Endothelial cell (in vitro differentiated cells): ENCODE results near the gene CTXN1. TPM values are rescaled to one million over a fixed set of nuclear protein-coding genes. Genes with fewer than 3 reads are reported as not detected.
"Not testable (repeated sequence)": the region's sequence is repeated elsewhere in the genome, so short reads cannot be mapped to it uniquely, and the experiment has no call there.

Experiments
- DNase-seq: peaks from one replicate; pipeline ENCODE4 v3.0.0; 2021; ENCODE audit warnings: low spot score
- H3K27ac Mint-ChIP-seq: one replicate; pipeline ENCODE4 v1.8.0; 2021; ENCODE audit warnings: mixed read lengths, inconsistent platforms; ENCODE audit not compliant: unreplicated experiment
- H3K27me3 Mint-ChIP-seq: one replicate; pipeline ENCODE4 v1.8.0; 2021; ENCODE audit warnings: mild to moderate bottlenecking, moderate library complexity, mixed read lengths, inconsistent platforms; ENCODE audit not compliant: unreplicated experiment
- H3K36me3 Mint-ChIP-seq: one replicate; pipeline ENCODE4 v1.8.0; 2021; ENCODE audit warnings: mild to moderate bottlenecking, low read depth, mixed read lengths, inconsistent platforms; ENCODE audit not compliant: unreplicated experiment
- H3K4me1 Mint-ChIP-seq: one replicate; pipeline ENCODE4 v1.8.0; 2021; ENCODE audit warnings: mild to moderate bottlenecking, mixed read lengths, inconsistent platforms; ENCODE audit not compliant: unreplicated experiment
- H3K4me3 Mint-ChIP-seq: one replicate; pipeline ENCODE4 v1.8.0; 2021; ENCODE audit warnings: mild to moderate bottlenecking, mixed read lengths, inconsistent platforms; ENCODE audit not compliant: unreplicated experiment
- H3K9me3 Mint-ChIP-seq: one replicate; pipeline ENCODE4 v1.8.0; 2021; ENCODE audit warnings: mixed read lengths, inconsistent platforms; ENCODE audit not compliant: unreplicated experiment
- CTCF ChIP-seq: fragments of 200-600 bp; sonication (generic); IDR thresholded peaks from one replicate; pipeline ENCODE4 v1.5.0; 2021; ENCODE audit warnings: antibody characterized with exemption; ENCODE audit not compliant: unreplicated experiment
- total RNA-seq: library from RNA; stranded (reverse); fragmentation: NEBNext Ultra II Directional; extraction: Animal tissue kit (Norgen Biotek cat#: 25700); gene quantifications from one replicate; pipeline ENCODE4 v1.2.1, GENCODE V29; 2021; ENCODE audit not compliant: unreplicated experiment

The CTXN1 gene
- total RNA-seq, 1 donor from 2014 or later, result 18.3 TPM

- no peak for DNase-seq
- Mint-ChIP-seq H3K4me3 (no peak overlapping the region), H3K4me1 (no peaks in the 10 kb centered on the region), H3K27me3 (peaks cover 6% of the 10 kb centered on the region), H3K27ac (no peak overlapping the region), H3K9me3 (no peaks in the 10 kb centered on the region), H3K36me3 (peaks cover 8% of the 10 kb centered on the region)
- no peak for TF ChIP-seq CTCF
Measured at GRCh38 chr19:7932930-7933300, 7.0 kb upstream of the CTXN1 start.

- TF ChIP-seq CTCF, result no peak
- no peak overlapping the region for H3K27ac Mint-ChIP-seq
- H3K27me3 Mint-ChIP-seq, result peaks cover 7% of the 10 kb centered on the region
- H3K9me3 Mint-ChIP-seq, result no peaks in the 10 kb centered on the region
- H3K4me3 Mint-ChIP-seq, result no peak overlapping the region
- peaks cover 8% of the 10 kb centered on the region for H3K36me3 Mint-ChIP-seq
- no peaks in the 10 kb centered on the region for H3K4me1 Mint-ChIP-seq
- no peak for DNase-seq
Measured at GRCh38 chr19:7932276-7932929, 6.5 kb upstream of the CTXN1 start.

GRCh38 chr19:7931221-7932061 lies 5.5 kb upstream of the CTXN1 start:
- peaks cover 8% of the 10 kb centered on the region for H3K36me3 Mint-ChIP-seq
- peaks cover 10% of the 10 kb centered on the region for H3K27me3 Mint-ChIP-seq
- H3K9me3 Mint-ChIP-seq, result no peaks in the 10 kb centered on the region
- no peak for TF ChIP-seq CTCF
- no peak overlapping the region for H3K27ac Mint-ChIP-seq
- peaks cover 2% of the 10 kb centered on the region for H3K4me1 Mint-ChIP-seq
- no peak overlapping the region for H3K4me3 Mint-ChIP-seq
- DNase-seq, result no peak

- no peak overlapping the region for H3K4me3 Mint-ChIP-seq
- no peak overlapping the region for H3K27ac Mint-ChIP-seq
- H3K9me3 Mint-ChIP-seq, result no peaks in the 10 kb centered on the region
- no peak for DNase-seq
- peaks cover 7% of the 10 kb centered on the region for H3K36me3 Mint-ChIP-seq
- H3K27me3 Mint-ChIP-seq, result peaks cover 13% of the 10 kb centered on the region
- TF ChIP-seq CTCF, result no peak
- H3K4me1 Mint-ChIP-seq, result peaks cover 4% of the 10 kb centered on the region
Measured at GRCh38 chr19:7930765-7931164, 4.8 kb upstream of the CTXN1 start.

- not testable (repeated sequence) for H3K27ac Mint-ChIP-seq, H3K9me3 Mint-ChIP-seq, H3K4me1 Mint-ChIP-seq, H3K4me3 Mint-ChIP-seq, H3K36me3 Mint-ChIP-seq, DNase-seq
- H3K27me3 Mint-ChIP-seq, result peaks cover 13% of the 10 kb centered on the region
Measured at GRCh38 chr19:7930030-7930429, 4.1 kb upstream of the CTXN1 start.
